HG03342 (cell line): ENCODE results near the gene MRPL41.
"Not testable (repeated sequence)": the region's sequence is repeated elsewhere in the genome, so short reads cannot be mapped to it uniquely, and the experiment has no call there.

Experiments used
- ATAC-seq: cut with Tn5 transposase; IDR thresholded peaks from one replicate; pipeline ENCODE4 v1.9.1; 2021; ENCODE audit warnings: mild to moderate bottlenecking, moderate library complexity; ENCODE audit not compliant: unreplicated experiment

MRPL41 gene

DNA sequence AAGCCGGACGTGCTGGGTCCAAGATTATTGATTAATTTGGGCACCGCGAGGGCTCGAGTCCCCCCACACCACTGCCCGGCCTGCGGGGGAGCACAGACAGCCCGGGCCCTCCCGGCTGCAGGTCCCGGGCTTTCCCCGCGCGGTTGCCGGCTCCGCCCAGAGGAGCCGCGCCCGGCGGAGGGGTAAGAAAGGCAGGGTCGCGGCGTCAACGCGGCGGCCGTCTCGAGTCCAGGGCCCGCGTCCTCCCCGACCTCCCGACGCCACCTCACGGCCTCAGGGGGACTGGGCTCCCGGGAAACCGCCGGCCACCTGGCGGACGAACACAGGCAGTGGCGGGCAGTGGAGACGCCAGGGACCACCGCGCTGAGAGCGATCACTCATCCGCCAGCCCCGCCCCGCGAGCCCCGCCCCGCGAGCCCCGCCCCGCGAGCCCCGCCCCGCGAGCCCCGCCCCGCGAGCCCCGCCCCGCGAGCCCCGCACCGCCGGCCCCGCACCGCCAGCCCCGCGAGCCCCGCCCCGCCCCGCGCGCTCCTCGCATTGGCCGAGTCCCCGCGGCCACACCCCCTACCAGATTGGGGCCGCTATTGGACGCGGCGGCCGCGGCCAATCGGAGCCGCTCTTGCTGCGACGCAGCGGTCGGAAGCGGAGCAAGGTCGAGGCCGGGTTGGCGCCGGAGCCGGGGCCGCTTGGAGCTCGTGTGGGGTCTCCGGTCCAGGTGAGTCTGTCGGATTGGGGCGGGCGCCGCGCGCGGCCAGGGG lies at the start of gene MRPL41:
Gene MRPL41, plus strand, starts transcription at position 616 of the 758 bp plus-strand sequence. CDS start 203 bp downstream, outside the sequence.
- peak; percentile 77 for ATAC-seq

DNA sequence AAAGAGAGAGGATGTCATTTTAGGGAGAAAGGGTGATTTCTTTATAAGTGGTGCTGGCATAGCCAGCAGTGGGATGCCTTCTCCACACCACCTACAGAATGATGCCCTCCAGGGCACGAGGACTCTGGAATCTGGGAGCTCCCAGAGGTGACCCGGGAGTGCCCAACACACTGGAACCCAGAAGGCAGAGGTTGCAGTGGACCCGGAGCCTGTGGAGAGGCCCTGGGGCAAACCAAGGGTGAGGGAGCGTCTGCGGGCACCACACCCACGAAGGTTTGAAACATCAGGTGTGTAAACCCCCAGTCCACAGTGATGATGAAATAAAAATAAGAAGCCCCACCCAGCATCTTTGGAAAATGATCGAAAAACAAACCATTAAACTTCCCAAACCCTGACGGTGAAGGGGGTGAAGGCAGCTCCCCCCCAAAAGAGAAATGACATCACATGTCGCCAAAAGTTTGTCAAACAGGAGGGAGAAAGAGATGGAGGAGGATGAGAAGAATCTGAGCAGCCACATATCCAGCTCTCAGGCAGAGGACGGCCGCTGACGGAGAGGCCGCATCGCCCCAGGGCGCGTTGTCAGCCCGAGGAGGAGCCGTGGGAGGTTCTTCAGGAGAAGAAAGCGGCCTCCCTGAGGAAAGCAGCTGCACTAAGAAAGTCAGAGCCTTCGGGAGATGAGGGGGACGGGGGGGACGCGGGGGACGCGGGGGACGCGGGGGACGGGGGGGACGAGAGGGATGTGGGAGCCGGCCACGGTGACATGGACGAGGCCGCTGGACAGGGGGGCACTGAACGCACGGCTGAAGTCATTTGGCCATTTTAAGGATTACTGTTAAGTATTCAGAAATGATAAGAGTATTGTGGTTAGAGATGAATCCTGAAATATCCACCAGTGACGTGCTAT lies 49.4 kb upstream of the MRPL41 start:
- ATAC-seq = no peak

DNA sequence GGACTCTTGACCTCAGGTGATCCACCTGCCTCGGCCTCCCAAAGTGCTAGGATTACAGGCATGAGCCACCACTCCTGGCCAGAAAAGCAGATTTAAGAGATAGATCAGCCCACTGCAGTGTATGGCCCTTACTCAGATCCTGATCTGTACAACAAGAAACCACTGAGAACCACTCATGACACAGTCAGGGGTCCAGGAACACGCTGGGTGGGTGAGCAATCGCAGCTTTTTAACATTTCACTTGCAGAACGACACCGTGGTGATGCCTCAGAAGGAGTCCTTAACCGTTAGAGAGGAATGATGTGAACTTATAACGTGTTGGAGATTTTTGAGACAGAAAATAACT lies 47.3 kb upstream of the MRPL41 start:
- ATAC-seq = no peak

DNA sequence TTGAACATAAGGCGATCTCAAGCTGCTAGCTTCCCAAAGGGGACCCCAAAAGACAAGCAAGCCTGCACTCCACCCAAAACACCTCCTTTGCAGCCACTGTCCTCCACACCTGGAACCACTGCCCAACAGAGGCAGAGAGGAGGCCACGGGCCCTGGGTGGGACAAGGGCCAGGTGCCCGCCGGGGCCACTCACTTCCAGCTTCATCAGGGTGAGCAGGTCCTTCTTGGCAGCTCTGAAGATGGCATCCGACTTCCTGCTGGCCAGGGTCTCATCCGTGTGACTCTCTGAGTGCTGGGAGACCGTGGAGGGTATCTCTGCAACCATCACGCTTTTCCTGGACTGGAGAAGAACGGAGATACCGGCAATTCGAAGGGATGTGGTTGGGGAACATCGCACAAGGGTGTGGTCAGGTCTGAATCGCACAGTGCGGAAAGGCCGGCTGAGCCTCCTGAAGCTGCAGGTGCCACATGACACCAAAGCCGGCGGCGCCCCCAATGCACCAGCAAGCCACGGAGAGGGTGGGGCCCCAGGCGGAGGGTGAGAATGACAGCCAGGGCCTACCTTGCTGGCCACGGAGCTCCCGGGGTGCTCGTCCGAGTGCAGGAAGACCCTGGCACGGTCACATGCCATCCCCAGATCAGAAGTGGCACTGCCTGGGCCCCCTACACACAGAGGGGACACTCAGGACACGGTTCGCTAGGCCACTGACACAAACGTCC lies 46.1 kb upstream of the MRPL41 start:
- ATAC-seq = no peak

DNA sequence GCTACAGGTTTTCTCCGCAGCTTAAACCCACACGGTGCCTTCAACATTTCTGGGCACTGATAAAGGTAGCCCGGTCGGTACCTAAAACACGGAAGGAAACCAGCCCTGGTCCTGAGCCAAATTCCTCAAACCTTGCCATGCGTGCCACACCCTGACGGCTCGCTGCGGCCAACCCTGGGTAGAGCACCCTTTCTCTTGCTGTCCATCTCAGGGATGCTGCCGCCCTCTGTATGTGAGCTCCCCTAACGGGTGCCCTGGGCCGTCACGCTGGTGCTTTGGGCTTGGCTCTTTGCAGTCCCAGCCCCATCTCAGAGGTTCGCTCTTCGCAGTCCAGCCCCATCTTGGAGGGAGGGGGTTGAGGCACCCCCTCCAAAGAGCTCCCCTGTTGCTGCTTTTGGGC lies 45.4 kb upstream of the MRPL41 start:
- no peak for ATAC-seq

DNA sequence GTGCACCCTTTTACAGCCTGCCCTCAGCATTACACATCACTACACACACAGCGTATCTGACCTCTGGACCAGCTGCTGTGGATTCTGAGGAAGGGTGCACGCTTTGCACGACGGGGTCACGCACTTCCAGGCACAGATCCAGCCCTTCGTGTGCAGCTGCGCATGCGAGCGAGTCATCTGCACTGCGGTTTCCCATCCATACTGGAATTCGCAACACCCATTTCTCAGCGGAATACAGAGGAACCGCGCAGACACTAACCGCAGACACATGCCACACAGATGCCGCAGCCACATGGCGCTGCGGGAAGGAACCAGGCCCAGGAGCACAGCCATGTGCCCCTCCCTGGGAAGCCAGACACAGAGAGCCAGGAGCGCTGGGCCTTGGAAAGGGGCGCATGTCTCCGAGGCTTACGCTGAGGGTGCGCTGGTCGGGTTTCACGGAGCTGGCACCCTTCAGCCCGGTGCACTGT lies 44.9 kb upstream of the MRPL41 start:
- no peak for ATAC-seq

DNA sequence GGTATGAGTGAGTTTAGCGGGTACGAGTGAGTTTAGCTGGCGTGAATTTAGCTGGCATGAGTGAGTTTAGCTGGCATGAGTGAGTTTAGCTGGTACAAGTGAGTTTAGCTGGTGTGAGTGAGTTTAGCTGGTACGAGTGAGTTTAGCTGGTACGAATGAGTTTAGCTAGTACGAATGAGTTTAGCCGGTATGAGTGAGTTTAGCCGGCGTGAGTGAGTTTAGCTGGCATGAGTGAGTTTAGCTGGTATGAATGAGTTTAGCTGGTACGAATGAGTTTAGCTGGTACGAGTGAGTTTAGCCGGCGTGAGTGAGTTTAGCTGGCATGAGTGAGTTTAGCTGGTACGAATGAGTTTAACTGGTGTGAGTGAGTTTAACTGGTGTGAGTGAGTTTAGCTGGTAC lies 42.5 kb upstream of the MRPL41 start:
- ATAC-seq = no peak

DNA sequence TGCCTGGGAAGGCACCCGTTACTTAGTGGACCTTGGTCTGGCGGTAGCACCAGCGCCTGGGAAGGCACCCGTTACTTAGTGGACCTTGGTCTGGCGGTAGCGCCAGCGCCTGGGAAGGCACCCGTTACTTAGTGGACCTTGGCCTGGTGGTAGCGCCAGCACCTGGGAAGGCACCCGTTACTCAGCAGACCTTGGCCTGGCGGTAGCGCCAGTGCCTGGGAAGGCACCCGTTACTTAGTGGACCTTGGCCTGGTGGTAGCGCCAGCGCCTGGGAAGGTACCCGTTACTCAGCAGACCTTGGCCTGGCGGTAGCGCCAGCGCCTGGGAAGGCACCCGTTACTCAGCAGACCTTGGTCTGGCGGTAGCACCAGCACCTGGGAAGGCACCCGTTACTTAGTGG lies 40.6 kb upstream of the MRPL41 start:
- not testable (repeated sequence) for ATAC-seq

DNA sequence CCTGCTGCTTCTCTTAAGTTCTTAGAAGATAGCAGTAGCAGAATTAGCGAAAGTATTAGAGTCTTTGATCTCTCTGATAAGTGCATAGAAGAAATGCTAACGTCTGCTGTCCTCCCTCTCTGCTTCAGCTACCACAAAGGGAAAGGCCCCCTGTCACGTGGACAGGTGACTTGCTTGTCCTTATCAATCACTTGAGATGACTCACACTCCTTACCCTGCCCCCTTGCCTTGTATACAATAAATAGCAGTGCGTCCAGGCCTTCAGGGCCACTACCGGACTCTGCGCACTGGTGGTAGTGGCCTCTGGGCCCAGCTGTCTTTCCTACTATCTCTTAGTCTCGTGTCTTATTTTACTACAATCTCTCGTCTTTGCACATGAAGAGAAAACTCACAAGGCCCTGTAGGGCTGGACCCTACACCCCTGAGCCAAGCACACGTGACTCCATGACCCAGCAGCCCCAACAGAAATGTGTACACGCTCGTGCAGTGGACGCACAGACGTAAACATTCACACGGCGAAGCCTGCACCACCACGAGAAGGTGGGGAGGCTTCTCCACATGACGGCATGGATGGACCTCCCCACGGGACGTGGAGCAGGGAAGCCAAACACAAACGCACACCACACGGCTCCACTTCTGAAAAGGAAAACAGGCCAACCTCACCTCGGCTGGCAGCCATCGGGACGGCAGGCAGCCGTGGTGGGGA lies 39.8 kb upstream of the MRPL41 start:
- ATAC-seq = no peak

DNA sequence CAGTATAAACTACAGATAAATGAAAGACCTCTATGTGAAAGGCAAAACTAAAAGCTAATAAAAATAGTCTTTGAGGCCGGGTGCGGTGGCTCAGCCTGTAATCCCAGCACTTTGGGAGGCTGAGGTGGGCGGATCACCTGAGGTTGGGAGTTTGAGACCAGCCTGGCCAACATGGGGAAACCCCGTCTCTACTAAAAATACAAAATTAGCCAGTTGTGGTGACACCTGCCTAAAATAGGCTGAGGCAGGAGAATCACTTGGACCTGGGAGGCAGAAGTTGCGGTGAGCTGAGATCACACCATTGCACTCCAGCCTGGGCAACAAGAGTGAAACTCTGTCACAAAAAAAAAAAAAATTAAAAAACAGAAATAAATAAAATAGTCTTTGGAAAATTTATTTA lies 38.5 kb upstream of the MRPL41 start:
- not testable (repeated sequence) for ATAC-seq

DNA sequence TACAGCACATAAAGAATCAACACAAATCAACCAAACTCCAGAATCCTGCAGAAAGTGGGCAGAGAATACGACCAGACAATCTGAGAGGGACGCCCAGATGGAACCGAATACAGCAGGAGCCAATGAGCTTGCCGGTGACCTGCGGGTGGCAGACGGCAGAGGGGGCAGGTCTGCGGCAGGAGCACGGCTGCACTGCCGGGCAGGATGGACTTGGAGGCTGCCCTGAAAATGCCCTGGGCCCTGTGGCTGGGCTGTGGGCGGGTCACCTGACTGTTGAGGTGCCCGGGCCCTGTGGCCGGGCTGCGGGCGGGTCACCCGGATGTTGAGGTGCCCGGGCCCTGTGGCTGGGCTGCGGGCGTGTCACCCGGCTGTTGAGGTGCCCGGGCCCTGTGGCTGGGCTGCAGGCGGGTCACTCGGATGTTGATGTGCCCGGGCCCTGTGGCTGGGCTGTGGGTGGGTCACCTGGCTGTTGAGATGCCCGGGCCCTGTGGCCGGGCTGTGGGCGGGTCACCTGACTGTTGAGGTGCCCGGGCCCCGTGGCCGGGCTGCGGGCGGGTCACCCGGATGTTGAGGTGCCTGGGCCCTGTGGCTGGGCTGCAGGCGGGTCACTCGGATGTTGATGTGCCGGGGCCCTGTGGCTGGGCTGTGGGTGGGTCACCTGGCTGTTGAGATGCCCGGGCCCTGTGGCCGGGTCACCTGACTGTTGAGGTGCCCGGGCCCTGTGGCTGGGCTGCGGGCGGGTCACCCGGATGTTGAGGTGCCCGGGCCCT lies 37.7 kb upstream of the MRPL41 start:
- ATAC-seq = not testable (repeated sequence)

DNA sequence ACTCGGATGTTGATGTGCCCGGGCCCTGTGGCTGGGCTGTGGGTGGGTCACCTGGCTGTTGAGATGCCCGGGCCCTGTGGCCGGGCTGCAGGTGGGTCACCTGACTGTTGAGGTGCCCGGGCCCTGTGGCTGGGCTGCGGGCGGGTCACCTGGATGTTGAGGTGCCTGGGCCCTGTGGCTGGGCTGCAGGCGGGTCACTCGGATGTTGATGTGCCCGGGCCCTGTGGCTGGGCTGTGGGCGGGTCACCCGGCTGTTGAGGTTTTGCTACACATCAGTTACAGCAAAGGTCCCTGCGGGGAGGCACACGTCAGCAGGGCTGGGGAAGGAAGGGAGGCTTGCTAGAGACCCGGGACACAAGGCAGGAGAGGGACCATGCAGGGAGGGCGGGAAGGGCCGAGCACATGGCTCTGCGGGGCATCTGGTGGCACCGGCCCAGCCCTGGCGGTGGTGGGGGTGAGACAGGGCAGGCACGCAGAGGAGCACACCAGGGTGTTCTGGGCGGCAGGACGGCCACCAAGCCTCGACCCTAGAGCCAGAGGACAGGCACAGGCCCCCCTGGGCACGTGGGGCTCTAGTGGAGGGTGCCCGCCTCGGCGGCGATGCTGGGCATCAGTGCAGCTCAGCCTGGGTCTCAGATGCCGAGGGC lies 36.9 kb upstream of the MRPL41 start:
- ATAC-seq = no peak

DNA sequence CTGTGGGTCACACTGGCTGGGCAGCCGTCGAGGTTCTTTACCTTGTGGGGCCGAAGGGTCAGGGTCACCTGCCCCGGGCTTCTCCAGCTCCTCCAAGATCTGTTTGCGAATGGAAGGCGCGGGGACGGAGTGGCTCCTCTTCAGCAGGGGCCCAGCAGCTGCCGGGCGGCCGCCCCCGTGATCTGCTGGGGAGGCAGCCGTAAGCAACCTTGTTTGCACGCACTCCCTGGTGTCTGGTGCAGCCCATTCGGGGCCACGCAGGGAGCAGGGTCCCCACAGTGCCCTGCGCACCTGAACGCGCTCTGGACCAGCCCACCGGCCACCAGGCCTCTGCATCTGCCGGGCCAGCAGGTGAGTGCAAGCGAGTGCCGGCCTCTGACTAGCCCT lies 36.3 kb upstream of the MRPL41 start:
- no peak for ATAC-seq

DNA sequence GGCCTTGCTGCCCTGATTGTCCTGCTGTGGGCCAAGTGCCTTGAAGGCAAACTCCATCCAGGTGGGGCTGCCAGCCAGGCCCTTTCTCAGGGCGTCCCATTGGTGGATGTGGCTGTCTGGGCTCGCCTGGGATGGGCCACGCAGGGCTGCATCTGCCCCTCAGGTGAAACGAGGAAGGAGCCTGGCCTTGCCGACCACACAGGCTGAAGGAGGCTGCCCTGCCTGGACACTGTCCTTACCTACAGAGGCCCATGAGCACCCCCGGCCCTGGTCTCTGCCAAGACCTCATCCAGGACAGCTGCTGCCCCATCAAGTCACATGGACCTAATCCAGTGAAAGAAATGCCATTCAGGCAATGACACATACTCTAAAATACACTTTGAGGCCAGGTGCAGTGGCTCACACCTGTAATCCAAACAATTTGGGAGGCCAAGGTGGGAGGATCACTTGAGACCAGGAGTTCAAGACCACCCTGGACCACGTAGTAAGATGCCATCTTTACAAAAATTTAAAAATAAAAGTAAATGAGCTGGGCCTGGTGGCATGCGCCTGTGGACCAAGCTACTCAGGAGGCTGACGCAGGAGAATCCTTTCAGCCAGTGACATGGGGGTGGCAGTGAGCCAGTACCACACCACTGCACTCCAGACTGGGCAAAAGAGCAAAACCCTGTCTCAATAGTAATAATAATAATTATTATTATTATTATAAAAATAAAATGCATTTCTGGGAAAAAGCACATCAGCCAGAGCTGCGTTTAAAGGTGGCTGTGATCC lies 35.3 kb upstream of the MRPL41 start:
- no peak for ATAC-seq

DNA sequence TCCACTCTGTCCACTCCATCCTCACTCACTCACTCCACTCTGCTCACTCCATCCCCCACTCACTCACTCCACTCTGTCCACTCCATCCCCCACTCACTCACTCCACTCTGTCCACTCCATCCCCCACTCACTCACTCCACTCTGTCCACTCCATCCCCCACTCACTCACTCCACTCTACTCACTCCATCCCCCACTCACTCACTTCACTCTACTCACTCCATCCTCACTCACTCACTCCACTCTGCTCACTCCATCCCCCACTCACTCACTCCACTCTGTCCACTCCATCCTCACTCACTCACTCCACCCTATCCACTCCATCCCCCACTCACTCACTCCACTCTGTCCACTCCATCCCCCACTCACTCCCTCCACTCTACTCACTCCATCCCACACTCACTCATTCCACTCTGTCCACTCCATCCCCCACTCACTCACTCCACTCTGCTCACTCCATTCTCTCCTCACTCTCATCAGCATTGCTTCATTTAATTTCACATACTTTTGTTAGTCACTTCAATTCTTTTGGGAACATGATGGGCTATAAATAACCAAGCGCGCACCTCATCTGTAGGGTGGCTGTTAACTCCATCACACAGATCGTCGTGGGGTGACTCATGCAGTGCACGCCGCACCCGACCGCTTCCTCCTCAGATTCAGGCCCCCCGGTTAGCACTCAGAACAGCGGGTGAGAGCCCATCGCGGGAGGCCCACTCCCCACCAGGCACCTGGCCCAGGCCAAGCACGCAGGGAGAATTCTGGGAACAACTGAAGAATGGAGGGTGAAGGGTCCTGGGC lies 32.8 kb upstream of the MRPL41 start:
- not testable (repeated sequence) for ATAC-seq

DNA sequence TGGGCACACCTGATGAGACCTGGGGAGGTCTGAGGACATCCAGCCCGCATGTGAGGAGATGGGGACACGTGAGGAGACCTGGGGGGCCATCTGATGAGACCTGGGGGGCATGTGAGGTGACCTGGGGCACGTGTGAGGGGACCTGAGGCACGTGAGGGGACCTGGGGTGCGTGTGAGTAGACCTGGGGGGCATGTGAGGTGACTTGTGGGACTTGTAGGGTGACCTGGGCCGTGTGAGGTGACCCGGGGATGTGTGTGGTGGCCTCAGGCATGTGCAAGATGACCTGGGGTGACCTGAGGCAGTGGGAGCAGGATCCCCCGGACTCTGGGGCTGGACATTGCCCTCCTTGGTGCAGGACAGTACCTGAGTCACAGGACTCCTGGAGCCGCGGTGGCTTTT lies 32.1 kb upstream of the MRPL41 start:
- no peak for ATAC-seq

DNA sequence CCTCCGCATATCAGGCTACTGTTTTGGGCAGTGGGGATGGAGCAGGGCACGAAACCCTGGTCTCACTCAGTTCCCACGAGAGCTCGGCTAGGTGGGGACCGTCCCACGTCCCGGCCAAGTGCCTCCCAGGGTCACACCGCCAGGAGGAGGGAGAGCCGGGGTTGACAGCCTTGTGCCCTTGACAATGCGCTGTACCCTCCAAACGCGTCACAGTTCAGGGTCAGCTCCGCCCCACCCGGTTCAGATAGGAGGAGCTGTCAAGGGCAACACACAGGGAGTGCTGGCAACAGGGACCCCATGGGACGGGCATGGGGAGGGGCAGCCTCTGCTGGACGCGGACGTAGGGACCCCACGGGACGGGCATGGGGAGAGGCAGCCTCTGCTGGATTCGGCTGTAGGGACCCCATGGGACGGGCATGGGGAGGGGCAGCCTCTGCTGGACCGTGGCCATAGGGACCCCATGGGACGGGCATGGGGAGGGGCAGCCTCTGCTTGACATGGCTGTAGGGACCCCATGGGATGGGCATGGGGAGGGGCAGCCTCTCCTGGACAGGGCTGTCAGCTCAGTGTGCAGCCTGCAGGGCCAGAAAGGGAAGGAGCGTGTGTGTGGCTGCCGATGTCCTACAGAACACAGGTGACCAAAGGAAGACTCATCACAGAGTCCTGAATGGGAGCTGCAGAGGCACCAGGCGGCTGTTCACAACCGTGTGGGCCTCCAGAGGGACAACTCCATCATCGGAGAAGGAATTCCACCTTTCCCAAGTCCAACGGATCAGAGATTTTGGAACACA lies 30.9 kb upstream of the MRPL41 start:
- ATAC-seq = no peak
